ENCODE results near the gene GFY. TPM values are rescaled to one million over a fixed set of nuclear protein-coding genes. Genes with fewer than 3 reads are reported as not detected.
"Not testable (repeated sequence)": the region's sequence is repeated elsewhere in the genome, so short reads cannot be mapped to it uniquely, and the experiment has no call there.

The GFY gene
- total RNA-seq, 3 donors from 2014 or later: not detected

DNA sequence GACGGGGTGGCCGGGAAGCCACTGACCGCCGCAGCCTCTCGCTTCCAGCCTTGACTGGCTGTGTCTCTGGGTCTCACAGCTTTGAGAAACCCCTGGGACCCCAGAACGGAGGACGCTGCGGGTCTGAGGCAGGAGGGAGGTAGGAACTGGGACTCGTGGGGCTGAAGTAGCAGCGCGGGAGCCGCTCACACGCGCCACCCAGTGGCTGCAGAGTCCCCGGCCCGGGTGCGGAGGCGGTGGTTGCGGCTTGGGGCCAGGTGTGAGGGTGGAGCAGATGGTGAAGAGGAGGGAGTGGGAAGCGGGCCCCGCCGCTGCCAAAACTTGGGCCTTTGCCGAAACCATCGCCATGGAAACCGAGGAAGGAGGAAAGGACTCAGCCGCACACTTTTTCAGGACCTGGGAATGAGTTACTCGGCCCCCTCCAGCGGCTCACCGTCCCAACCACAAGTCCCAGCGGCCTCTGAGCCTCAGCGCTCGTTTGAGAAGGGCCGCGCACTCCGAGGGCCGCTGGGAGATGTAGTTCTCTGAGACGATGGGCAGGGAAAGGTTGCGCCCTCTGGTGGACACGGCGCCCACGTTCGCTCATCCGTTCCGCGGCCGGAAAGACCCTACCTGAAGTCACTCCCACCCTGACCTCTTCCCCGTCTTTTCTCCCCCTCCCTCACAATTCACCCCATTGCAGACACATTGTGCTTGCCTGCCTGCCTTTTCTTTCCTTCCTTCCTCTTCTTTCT, 18.3 kb downstream of the GFY start:
- peak overlapping the region; percentile 80 to 81 for H3K27ac ChIP-seq
- TF ChIP-seq POLR2A (IDR thresholded peaks at IDR 0.05) (no peak), POLR2AphosphoS5 (IDR thresholded peaks at IDR 0.05) (peak; percentile 48 to 73 (median 73)), CTCF (IDR thresholded peaks at IDR 0.05) (peak; percentile 81 to 93 (median 93))
- no peaks in the 10 kb centered on the region for H3K36me3 ChIP-seq
- H3K9me3 ChIP-seq: no peaks in the 10 kb centered on the region
- H3K4me3 ChIP-seq: peak overlapping the region; percentile 62 to 91 (median 69)
- H3K27me3 ChIP-seq: peaks cover 0 to 18% of the 10 kb centered on the region in 2 donors
- peaks cover 0 to 4% of the 10 kb centered on the region in 2 donors for H3K4me1 ChIP-seq
- peak; percentile 93 to 94 for DNase-seq (ENCODE audit: low spot score in 2 of 2)
- intact Hi-C loops (cut with DNase I; ENCODE audit: low total_unique reads): no loop called here

DNA sequence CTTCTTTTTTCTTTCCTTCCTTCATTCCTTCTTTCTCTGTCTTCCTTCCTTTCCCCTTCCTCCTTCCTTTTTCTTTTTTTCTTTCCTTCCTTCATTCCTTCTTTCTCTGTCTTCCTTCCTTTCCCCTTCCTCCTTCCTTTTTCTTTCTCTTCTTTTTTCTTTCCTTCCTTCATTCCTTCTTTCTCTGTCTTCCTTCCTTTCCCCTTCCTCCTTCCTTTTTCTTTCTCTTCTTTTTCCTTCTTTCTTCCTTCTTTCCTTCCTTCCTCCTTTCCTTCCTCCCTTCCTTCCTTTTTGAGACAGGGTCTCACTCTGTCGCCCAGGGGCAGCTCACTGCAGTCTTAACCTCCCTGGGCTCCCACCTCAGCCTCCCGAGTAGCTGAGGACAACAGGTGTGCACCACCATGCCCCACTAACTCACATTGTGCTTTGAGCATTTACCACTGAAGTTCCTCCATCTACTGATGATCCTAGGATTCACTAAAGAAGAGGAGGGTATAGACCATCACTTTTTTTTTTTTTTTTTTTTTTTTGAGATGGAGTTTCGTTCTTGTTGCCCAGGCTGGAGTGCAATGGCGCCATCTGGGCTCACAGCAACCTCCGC, 19.0 kb downstream of the GFY start:
- peaks cover 0 to 14% of the 10 kb centered on the region in 2 donors for H3K27me3 ChIP-seq
- H3K4me1 ChIP-seq; H3K36me3 ChIP-seq; DNase-seq (ENCODE audit: low spot score in 2 of 2); intact Hi-C loops (cut with DNase I; ENCODE audit: low total_unique reads); H3K9me3 ChIP-seq: not testable (repeated sequence)
- peak overlapping the region; percentile 80 to 81 for H3K27ac ChIP-seq
- H3K4me3 ChIP-seq: peak overlapping the region in 2 of 3 donors; percentile 69 to 91

- Histone ChIP-seq H3K4me3 (no peak overlapping the region), H3K4me1 (peaks cover 4 to 8% of the 10 kb centered on the region in 2 donors), H3K27ac (no peak overlapping the region), H3K27me3 (no peaks in the 10 kb centered on the region), H3K9me3 (no peaks in the 10 kb centered on the region), H3K36me3 (no peaks in the 10 kb centered on the region)
- intact Hi-C loops (cut with DNase I; ENCODE audit: low total_unique reads): no loop called here
- DNase-seq (ENCODE audit: low spot score in 2 of 2): no peak
- TF ChIP-seq CTCF (IDR thresholded peaks at IDR 0.05) (no peak), POLR2A (IDR thresholded peaks at IDR 0.05) (no peak), POLR2AphosphoS5 (IDR thresholded peaks at IDR 0.05) (no peak)
Measured at GRCh38 chr19:49445997-49446396, 20.8 kb downstream of the GFY start.

DNA sequence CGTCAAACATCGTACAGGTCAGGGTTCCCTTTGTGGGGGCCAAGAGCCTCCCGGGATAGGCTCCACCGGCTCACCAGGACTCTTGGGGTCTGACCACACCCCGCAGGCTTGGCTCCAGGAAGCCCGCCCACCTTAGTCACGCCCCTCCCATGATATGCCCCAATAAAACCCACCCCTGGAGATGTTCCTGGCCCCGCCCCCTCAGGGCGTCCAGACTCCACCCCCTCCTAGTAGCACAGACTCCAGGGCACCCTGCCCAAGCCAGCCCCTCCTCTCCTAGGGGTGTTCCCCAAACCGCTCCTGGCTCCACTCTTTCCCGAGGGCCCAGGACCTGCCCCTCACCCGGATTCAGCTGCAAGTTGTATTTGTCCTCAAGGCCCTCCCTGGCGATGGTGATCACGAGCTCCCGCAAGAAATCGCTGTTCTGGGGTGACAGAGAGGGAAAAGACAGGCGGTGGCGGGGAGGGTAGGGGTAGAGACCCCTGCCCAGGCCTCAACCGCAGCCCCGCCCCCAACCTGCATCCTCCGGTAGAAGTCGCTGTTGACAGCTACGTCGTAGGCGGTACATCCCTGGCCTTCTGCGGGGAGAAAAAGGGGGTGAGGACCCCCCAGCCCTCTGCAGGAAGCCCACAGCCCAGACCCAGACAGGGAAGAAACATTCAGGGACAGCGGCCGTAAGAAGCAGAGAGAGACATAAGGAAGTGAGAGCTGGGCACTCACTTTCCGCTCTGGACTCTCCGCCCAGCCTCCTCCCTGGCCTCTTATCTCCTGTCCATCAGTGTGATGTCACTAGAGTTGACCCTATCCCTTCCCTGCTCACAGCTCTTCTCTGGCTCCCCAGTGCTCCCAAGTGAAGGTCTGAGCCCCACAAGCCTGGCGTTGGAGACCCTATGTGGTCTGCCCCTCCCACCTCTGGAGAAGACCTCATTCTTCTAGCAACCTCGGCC, 22.6 kb downstream of the GFY start:
- TF ChIP-seq POLR2A (IDR thresholded peaks at IDR 0.05) (no peak), CTCF (IDR thresholded peaks at IDR 0.05) (no peak), POLR2AphosphoS5 (IDR thresholded peaks at IDR 0.05) (no peak)
- no peaks in the 10 kb centered on the region for H3K36me3 ChIP-seq
- peak overlapping the region in 1 of 2 donors; percentile 21 for H3K27ac ChIP-seq
- peaks cover 4 to 8% of the 10 kb centered on the region in 2 donors for H3K4me1 ChIP-seq
- H3K27me3 ChIP-seq: no peaks in the 10 kb centered on the region
- DNase-seq (ENCODE audit: low spot score in 2 of 2): no peak
- intact Hi-C loops (cut with DNase I; ENCODE audit: low total_unique reads): no loop called here
- no peak overlapping the region for H3K4me3 ChIP-seq
- H3K9me3 ChIP-seq: no peaks in the 10 kb centered on the region

GRCh38 chr19:49448432-49448786, 23.2 kb downstream of the GFY start:
- Histone ChIP-seq H3K27me3 (no peaks in the 10 kb centered on the region), H3K9me3 (no peaks in the 10 kb centered on the region), H3K4me1 (peaks cover 1 to 8% of the 10 kb centered on the region in 2 donors), H3K4me3 (no peak overlapping the region), H3K27ac (peak overlapping the region in 1 of 2 donors; percentile 21), H3K36me3 (no peaks in the 10 kb centered on the region)
- no peak for TF ChIP-seq CTCF (IDR thresholded peaks at IDR 0.05)
- no peak for TF ChIP-seq POLR2AphosphoS5 (IDR thresholded peaks at IDR 0.05)
- TF ChIP-seq POLR2A (IDR thresholded peaks at IDR 0.05): no peak
- intact Hi-C loops (cut with DNase I; ENCODE audit: low total_unique reads): no loop called here
- DNase-seq (ENCODE audit: low spot score in 2 of 2): no peak

All from breast epithelium (tissue), 4 donors.